Activated naive CD4-positive, alpha-beta T cell treated with anti-CD3 and anti-CD28 coated beads, Interleukin-2, amount 50 U/mL, for 16 hours (primary cell): ENCODE measurements around the gene EEF2K.

Experiments
- DNase-seq: peaks from one replicate; pipeline ENCODE4 v3.0.0-alpha.2; 2020

Gene EEF2K

DNA sequence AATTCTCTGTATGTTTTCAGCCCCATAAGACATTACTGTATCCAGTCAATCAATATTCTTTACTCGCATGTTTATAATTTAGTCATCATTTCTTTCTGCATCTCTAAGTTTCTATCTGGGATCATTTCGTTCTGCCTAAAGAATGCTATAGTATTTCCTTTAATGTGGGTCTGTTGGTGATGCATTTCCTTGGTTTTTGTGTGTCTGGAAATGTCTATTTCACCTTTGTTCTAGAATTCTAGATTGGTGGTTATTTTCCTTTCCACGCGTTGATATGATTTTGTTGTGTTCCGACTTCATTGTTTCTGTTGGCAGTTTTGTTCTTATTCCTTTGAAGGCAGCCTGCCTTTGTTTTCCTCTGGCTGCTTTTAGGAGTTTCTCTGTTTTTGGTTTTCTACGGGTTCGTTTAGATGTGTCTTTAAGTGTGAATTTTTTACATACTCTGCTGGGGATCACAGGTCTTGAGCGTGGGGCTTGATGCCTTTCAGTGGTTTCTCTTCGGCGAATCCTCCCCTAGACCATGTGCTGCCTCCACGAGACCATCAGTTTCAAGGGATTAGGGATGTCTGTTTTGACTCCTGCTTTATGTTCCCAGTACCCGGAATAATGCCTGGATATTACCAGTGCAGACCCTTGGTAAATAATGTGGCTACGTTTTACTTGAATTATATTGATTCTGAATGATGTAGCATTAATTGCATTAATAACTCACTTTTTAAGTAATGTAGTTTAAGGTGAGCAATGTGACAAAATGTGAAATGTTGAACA, 114.7 kb downstream of the EEF2K start:
- DNase-seq: no peak

DNA sequence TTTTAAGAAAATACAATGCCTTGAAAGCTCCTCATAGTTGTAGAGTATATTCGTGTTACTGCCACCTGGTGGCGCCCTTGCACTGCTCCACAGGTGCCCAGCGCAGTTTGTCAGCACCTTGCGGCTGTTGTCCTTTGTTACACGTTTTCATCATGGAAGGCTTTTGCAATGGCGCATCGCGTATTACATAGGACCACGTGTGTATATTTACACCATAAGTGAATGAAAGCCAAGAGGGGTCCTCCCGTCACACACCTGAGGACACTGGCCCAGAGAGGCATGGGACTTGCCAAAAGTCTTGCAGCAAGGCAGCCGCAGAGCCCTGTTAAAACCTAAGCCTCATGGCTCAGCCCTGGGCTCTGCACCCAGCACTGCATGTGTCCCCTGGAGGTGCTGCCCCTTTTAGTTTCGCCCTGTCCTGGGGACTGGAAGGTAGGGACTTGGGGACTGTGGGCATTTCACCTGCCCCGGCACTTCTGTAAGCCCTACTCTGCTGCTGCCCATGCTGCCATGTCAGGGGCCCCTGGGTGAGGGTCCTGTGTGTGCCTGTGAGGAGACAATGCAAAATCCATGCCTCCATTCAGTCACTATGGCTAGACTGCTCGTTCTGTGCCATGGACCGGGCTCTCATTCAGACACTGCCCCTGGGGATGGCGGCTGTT, 115.4 kb downstream of the EEF2K start:
- peak; percentile 71 for DNase-seq

DNA sequence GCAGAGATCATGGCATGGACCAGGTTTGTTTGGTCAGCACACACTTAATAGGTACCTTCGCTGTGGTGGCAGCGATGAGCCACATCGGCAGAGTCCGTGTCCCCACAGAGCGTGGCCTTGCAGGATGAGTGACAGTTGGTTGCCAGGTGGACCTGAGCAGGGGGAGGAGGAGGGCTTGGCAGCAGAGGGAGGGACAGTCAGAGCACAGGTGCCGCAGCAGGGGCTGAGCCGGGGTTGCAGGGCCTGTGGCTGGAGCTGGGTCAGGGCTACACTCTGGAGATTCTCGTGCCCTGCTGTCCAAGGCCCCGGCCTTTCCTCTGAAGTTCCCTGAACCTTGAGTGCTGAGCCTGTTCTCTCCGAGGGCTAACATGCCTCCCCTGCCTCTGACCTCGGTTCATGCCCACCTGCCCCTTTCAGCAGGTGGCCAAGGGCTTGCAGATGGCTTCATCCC, 116.0 kb downstream of the EEF2K start:
- DNase-seq: no peak

DNA sequence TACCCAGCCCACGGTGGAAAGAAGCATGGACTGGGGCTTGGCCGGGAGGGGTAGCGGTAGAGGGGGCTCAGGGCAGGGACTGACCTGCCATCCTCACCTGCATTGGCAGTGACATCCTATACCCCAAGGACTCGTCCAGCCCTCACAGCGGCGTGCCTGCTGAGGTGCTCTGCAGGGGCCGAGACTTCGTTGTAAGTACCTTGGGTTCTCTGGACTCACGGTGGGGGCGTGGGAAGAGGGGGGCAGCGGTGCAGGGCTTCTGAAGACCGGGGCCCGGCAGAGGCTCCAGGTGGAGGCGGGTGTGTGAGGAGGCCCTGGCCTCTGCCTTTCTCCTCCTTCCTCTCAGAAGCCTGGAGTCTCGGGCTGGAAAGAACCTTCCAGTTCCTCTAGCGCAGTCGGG, 116.7 kb downstream of the EEF2K start:
- no peak for DNase-seq

DNA sequence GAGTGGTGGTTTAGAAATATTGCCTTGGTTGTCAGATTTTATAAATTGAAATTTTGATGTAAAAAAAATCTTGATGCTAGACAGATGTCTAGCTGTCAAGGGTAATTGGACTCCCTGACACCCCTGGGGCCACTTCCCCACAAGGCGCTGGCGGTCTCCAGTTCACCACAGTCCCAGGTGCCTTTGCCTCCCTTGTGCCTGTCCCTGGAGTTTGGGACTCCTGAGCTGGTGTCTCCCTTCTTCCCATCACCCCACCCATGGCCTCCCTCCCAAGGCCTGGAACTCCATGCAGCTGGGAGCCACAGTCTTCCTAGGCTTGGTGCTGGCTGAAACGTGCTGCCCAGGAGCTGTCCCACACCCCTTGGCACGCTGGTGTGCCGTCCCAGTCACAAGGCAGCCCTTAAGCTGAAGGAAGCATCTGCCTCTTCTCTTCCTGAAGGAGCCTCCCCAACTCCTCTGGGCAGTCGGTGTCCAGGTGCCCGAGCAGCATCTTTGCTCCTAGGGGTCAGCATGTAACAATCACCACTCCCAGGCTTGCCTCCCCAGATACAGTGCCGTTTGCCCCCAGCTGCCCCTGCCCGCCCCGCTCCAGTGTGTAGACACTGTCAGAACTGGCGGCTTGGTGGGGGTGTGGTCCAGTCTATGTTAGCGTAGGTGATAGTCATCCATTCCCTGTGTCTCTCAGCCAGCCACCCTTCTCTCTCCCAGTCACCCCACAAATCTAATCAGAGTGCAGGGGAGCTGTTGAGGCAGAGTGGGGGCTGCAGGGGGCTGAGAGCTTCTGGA, 117.3 kb downstream of the EEF2K start:
- DNase-seq: no peak

DNA sequence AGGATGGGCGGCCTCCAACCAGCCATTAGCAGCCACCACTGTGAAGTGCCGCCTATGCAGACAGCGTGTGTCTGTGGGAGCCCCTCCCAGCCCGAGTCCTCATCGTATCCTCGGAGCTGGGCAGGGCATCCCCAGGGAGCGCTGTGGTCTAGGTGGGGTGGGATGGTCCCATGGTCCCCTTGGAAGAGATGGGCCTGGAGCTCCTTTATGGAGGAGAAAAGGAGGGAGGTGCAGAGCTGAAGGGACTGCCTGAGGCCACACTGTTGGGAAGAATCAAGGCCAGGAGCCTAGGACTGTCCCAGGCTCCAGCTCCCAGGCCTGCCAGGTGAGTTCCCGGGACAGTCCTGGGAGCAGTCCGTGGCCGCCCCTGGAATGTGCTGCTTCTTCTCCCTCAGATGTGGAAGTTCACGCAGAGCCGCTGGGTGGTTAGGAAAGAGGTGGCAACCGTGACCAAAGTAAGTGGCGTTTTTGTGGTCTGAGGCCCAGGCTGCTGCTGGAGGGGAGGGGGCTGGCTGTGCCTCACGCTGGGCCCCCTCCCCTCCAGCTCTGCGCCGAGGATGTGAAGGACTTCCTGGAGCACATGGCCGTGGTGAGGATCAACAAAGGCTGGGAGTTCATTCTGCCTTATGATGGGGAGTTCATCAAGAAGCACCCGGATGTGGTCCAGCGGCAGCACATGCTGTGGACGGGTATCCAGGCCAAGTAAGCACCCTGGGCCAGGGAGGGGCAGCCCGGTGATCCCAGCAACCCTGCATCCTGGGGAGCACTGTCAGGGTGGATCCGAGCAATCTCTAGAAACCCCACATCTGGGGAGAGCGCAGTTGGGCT, 118.1 kb downstream of the EEF2K start:
- DNase-seq: no peak

DNA sequence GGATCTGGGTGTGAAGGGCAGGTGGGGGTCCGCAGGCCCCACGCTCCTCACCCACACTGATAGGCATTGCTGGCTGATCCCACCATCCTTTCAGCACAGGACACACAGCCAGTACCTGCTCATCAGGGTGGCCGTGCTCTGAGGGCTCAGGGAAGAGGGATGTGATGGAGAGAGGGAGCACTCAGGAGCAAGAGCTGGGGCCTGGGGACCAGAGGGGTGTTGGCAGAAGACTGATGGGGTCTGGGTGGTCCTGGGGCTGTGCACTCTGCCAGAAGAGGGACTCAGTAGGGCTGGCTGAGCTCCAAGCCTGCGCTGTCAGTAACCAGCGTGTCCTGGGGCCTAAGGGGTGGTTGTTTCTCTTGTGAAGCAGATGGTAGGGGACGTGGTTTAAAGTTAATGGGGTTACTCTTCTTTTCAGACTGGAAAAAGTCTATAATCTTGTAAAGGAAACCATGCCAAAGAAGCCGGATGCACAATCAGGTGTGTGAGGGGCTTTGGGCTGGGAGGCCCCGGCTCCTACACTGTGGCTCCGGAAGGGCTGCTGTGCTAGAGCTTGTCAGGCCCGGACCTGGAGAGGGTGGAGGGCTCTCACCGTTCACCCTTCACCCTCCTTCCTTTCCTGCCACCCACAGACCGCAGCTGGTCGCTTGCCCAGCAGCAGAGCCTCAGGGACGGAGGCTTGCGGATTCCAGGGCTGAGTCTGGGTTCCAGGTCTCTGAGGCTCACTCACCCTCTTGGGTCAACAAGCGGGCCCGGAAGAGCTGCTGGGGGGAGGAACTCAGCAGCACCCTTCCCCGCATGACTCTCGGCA, 118.9 kb downstream of the EEF2K start:
- DNase-seq: no peak

DNA sequence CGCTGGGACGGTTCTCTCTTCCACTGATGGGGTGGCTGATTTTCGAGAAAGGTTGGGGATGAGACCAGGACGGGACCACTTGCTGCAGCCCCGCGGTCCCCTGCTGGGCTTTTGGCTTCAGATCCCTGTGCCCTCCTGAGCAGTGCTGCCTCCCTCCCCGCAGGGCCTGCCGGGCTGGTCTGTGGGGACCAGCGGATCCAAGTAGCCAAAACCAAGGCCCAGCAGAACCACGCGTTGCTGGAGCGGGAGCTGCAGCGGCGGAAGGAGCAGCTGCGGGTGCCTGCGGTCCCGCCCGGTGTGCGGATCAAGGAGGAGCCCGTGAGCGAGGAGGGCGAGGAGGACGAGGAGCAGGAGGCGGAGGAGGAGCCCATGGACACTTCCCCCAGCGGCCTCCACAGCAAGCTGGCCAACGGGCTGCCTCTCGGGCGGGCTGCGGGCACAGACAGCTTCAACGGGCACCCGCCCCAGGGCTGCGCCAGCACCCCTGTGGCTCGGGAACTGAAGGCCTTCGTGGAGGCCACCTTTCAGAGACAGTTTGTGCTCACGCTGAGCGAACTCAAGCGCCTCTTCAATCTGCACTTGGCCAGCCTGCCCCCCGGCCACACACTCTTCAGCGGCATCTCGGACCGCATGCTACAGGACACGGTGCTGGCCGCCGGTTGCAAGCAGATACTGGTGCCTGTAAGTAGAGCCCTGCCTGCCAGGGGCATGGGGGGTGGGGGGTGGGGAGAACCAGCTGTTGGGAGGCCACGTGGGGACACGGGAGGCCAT, 119.7 kb downstream of the EEF2K start:
- DNase-seq: no peak

DNA sequence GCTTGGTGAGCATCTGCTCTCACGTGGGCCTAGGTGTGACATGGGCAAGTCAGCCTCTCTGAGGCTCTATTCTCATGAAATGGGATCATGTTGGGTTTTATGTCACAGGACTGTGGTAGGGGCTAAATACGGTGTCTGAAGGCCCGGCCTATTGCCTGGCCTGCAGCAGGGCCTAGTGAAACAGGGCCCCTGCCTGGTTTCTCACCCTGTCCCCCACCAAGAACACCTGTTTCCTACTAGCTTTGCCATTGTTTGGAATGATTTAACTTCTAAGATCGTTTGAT, 120.2 kb downstream of the EEF2K start:
- no peak for DNase-seq

DNA sequence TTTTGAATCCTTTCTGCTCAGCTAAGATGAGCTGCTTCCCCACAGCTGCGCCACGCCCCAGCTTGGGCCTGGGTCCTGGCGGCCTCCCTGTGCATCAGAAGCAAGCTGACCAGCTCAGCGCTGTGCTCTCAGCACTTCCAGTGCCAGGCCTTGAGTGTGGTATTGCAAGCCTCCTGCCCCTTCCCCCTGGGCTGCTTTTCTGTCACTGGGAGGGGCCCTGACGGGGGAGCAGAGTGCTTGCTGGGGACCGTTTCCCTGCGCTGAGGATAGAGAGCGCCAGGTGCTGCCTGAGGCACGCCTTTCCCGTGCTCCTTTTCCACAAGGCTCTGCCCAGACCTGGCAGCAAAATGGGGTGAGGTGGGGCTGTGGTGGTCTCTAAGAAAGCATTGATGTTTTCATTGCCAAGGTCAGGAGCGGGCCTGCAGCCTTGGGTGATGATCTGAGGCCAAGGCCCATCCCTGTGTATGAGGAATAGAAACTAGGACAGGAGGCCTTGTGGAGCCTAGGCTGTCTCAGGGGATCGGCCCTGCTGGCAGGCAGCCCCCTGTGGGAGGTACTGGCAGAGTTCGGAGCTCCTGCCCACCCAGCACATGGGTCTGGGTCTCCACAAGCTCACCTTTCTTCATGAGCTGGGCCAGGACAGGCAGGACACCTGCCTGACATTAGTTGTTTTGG, 120.8 kb downstream of the EEF2K start:
- DNase-seq: no peak

DNA sequence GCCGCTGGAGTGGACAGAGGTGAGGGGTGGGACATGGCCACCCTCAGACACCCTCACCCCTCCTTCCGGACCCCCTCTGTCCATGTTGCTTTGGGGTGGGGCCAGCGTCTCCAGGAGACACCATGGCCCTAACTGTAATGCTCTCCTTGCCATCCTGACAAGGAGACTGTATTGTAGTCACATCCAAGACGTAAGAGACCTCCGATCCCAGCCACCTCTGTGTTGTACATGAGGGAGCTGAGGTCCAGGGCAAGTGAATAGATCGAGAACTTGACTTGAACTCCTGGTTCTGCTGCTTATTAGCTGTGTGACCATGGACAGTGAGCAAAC, 121.3 kb downstream of the EEF2K start:
- no peak for DNase-seq

DNA sequence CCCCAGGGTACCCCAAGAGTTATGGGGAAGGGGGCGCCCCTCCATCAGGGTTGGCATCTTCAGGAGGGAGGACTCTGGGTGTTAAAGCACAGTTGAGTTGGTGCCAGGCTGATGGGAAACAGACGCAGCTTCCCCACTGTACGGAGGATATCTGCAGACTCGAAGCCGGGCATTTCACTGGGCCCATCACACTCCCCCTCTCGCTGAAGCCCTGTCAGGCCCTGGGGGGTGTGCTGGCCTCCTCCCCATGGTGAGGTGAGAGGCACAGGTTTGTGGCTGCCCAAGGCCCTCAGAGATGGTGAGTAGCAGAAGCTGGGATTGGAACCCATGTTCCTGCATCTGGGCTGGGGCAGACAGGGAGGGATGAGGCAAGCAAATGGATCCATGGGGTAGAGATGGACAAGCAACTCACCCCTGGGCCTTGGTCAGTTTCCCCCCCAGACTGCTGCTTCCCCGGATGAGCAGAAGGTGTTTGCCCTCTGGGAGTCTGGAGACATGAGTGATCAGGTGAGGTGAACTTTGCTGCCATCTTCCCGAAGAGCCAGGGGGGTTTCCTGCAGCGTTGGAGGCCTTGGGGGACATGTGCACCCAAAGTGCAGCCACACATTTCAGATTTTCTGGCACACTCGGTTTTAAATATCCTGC, 122.1 kb downstream of the EEF2K start:
- DNase-seq: no peak

DNA sequence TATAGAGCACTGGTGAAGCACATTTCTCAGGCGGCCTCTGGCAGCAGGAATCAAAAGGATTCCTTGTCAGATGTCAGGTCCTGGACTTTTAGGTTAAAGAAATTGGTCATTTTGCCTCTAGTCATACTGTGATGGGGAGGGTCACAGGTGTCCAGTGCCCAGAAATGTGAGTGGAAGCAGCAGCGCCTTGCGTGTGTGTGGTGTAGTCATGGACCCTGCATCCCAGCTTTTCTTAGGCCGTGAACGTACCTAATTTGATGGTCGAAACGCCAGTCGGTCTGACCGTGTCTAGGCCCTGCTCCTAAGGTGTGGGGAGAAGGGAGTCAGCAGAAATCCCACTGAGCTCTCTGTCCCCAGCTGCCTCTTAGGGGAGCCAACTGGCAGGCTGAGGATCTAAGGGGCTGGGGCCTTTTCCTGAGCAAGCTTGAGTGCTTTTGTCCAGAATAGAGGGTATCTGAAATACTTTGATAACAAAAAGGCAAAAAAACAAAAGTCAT, 123.2 kb downstream of the EEF2K start:
- no peak for DNase-seq

DNA sequence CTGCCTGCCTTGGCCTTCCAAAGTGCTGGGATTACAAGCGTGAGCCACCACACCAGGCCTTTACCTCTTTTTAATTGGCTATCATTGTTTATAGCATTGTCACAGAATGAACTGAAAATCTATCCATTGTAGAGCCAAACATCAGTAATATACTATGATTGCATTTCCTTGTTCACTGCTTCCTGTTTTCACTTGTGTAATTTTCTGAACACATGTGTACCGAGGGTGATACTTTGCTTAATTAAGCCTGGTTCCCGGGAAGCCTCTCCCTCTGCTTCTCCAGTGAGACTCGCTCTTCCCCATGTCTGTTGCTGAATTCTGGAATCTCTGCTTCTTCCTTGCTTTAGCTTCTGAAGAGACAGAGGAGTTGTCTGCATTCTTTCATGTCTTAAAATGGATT, 124.2 kb downstream of the EEF2K start:
- no peak for DNase-seq

DNA sequence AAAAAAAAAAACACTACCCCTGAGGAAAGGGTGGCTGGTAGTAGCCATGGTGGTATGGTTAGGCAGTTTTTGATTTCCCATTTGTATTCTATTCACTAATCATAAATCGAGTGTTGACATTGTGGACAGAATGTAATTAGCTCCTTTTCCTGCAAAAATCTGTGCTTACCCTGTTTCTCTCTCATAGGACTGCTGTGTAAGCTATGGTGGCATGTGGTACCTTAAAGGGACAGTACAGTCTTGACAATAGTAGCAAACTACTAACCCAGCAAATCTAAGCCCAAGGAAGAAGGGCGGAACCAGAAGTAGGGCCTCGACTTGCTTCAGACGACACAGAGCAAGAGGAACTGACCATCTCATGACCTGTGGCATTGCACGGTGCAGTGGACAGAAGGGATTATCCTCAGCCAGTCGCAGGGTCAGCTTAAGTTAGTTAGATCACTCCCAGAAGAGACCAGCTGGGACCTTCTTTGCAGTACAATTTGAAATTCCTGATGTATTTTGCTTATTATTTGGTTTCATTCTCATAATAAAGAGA, 127.4 kb downstream of the EEF2K start:
- no peak for DNase-seq

DNA sequence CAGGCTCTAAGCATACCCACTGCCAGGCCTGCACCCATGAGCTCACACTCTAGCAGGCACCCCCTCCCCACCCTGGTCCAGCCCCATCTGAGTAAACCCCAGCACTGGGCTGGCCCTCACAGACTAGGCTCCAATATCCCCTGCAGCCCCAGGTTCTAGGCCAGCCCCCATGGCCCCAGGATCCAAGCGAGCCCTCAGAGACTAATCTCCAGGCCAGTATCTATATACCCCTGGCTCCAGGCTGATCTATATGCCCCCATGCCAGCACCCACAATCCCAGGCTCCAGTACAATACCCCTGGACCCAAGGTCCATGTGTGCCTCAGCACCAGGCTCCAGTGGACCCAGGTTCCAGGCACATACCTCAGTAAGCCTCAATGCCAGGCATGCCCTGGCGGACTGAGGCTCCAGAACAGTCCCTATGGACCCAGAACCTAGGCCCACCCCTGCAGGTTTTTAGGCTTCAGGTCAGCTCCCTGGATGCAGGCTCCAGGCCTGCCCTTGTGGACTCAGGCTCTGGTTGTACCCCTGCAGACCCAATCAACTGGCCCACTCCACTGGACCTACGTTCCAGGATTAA, 129.7 kb downstream of the EEF2K start:
- no peak for DNase-seq

DNA sequence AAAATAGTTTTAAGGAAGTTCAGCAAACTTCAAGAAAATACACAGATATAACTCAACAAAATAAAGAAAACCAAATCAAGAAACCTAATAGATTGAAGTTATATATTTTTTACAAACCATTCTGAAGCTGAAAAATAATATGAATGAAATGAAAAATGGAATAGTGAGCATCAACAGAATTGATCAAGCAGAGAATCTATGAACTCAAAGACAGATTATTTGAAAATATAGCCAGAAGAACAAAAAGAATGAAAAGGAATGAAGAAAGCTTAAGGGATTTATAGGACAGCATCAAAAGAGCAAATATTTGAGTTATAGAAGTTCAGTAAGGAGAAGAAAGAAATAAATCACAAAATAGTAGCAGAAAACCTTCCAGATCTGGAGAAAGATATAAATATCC, 130.5 kb downstream of the EEF2K start:
- no peak for DNase-seq

DNA sequence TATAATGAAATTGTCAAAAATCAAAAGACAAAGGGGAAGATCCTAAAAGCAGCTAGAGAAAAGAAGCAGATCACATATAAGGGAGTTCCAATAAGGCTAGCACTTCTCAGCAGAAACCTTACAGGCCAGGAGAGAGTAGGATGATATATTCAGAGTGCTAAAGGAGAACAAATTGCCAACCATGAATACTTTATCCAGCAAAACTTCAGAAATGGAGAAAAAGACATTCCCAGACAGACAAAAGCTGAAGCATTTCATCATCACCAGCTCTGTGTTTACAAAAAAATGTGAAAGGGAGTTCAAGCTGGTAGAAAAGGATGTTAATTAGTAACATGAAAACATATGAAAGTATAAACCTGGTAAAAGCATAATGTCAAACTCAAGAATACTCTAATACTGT, 131.0 kb downstream of the EEF2K start:
- DNase-seq: no peak

DNA sequence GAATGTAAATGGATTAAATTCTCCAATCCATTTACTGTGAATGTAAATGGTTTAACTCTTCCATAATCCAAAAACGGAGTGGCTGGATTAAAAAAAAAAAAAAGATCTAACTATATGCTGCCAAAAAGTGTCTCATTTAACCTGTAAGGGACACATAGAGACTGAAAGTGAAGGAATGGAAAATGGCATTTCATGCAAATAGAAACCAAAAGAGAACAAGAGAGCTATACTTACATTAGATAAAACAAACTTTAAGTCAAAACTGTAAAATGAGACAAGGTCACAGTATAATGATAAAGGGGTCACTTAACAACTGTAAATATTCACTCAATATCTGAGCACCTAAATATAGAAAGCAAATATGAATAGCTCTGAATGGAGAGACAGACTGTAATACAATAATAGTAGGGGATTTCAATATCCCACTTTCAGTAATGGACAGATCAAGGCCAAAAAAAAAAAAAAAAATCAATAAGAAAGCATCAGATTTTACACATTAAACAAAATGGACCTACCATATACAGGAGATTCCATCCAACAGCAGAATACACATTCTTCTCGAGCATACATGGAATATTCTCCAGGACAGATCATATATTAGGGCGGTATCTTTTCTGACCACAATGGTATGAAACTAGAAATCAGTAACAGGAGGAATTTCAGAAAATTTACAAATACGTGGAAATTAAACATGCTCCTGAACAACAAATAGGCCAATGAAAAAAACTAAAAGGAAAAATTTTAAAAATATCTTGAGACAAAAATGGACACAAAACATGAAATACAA, 132.0 kb downstream of the EEF2K start:
- no peak for DNase-seq
